ENCODE measurements around the gene INPP5E. TPM values are rescaled to one million over a fixed set of nuclear protein-coding genes. Genes with fewer than 3 reads are reported as not detected.

The INPP5E gene
- total and polyA plus RNA-seq, 12 donors, result 2.3 to 27.1 (median 10.5) TPM

- TF ChIP-seq POLR2A (IDR thresholded peaks at IDR 0.05), result no peak
- TF ChIP-seq, protein P1, sequence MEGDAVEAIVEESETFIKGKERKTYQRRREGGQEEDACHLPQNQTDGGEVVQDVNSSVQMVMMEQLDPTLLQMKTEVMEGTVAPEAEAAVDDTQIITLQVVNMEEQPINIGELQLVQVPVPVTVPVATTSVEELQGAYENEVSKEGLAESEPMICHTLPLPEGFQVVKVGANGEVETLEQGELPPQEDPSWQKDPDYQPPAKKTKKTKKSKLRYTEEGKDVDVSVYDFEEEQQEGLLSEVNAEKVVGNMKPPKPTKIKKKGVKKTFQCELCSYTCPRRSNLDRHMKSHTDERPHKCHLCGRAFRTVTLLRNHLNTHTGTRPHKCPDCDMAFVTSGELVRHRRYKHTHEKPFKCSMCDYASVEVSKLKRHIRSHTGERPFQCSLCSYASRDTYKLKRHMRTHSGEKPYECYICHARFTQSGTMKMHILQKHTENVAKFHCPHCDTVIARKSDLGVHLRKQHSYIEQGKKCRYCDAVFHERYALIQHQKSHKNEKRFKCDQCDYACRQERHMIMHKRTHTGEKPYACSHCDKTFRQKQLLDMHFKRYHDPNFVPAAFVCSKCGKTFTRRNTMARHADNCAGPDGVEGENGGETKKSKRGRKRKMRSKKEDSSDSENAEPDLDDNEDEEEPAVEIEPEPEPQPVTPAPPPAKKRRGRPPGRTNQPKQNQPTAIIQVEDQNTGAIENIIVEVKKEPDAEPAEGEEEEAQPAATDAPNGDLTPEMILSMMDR (IDR thresholded peaks at IDR 0.05), result no peak
- Histone ChIP-seq H3K4me3 (no peak overlapping the region), H3K9me3 (replicated peaks in 1 of 3) (no peaks in the 10 kb centered on the region), H3K4me1 (replicated peaks in 1 of 2) (peaks cover 0 to 3% of the 10 kb centered on the region in 2 donors), H3K36me3 (replicated peaks in 1 of 2) (peaks cover 0 to 74% of the 10 kb centered on the region in 2 donors), H3K27me3 (no peaks in the 10 kb centered on the region), H3K27ac (no peak overlapping the region)
- intact Hi-C loops (cut with DNase I), result no loop called here
- DNase-seq, result no peak
- 90 to 94% (median 94%) methylated on average over 27 to 34 of the region's 34 CpGs for WGBS, 4 donors
Measured at GRCh38 chr9:136474974-136475865, 35.6 kb upstream of the INPP5E start.

- no peak overlapping the region for H3K27ac ChIP-seq
- no peaks in the 10 kb centered on the region for H3K27me3 ChIP-seq
- intact Hi-C loops (cut with DNase I), result no loop called here
- DNase-seq, result no peak
- WGBS, 4 donors, result 83 to 88% (median 87%) methylated on average over 19 to 27 of the region's 27 CpGs
- peaks cover 0 to 85% of the 10 kb centered on the region in 2 donors for H3K36me3 ChIP-seq (replicated peaks in 1 of 2)
- no peaks in the 10 kb centered on the region for H3K9me3 ChIP-seq (replicated peaks in 1 of 3)
- H3K4me3 ChIP-seq, result no peak overlapping the region
- peaks cover 0 to 3% of the 10 kb centered on the region in 2 donors for H3K4me1 ChIP-seq (replicated peaks in 1 of 2)
- no peak for TF ChIP-seq POLR2A (IDR thresholded peaks at IDR 0.05)
- TF ChIP-seq, protein P1 (IDR thresholded peaks at IDR 0.05), result no peak
Measured at GRCh38 chr9:136474021-136474640, 34.5 kb upstream of the INPP5E start.

DNA sequence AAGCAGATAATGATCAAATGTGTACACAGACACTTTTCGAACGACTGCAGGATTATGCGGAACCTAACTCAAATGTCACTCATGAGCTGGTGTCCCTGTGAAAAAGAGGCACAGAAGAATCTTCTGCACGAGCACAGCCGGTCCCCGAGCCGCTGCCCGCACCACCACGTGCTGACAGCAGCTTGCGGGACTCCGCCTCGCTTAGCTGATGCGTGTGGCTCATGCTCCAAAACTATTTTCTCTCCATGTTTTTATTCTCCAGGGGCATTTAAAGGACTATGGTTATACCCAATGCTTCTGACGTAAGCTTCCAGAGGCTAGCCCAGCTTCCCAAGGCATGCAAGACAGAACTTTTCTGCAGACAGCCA lies 33.7 kb upstream of the INPP5E start:
- no peak for DNase-seq
- Histone ChIP-seq H3K27me3 (no peaks in the 10 kb centered on the region), H3K36me3 (replicated peaks in 1 of 2) (peaks cover 0 to 89% of the 10 kb centered on the region in 2 donors), H3K4me3 (no peak overlapping the region), H3K27ac (no peak overlapping the region), H3K4me1 (replicated peaks in 1 of 2) (peaks cover 0 to 3% of the 10 kb centered on the region in 2 donors), H3K9me3 (replicated peaks in 1 of 3) (no peaks in the 10 kb centered on the region)
- intact Hi-C loops (cut with DNase I), result no loop called here
- TF ChIP-seq, protein P1 (IDR thresholded peaks at IDR 0.05), result no peak
- TF ChIP-seq POLR2A (IDR thresholded peaks at IDR 0.05), result no peak
- 94 to 95% (median 95%) methylated on average over 14 of the region's 14 CpGs for WGBS, 4 donors

- WGBS, 4 donors, result 88 to 90% (median 88%) methylated on average over 26 to 28 of the region's 28 CpGs
Measured at GRCh38 chr9:136472640-136473353, 33.2 kb upstream of the INPP5E start.

More at GRCh38 chr9:136472640-136473353, 33.2 kb upstream of the INPP5E start:
- Histone ChIP-seq H3K4me3 (no peak overlapping the region), H3K36me3 (replicated peaks in 1 of 2) (peaks cover 0 to 94% of the 10 kb centered on the region in 2 donors), H3K27ac (no peak overlapping the region), H3K9me3 (replicated peaks in 1 of 3) (no peaks in the 10 kb centered on the region), H3K27me3 (no peaks in the 10 kb centered on the region), H3K4me1 (replicated peaks in 1 of 2) (peaks cover 0 to 3% of the 10 kb centered on the region in 2 donors)
- DNase-seq, result no peak
- TF ChIP-seq POLR2A (IDR thresholded peaks at IDR 0.05), result no peak
- intact Hi-C loops (cut with DNase I), result no loop called here

All from adrenal gland (tissue), 12 donors.